Measurements from ENCODE around the gene RNF114.

Gene RNF114

DNA sequence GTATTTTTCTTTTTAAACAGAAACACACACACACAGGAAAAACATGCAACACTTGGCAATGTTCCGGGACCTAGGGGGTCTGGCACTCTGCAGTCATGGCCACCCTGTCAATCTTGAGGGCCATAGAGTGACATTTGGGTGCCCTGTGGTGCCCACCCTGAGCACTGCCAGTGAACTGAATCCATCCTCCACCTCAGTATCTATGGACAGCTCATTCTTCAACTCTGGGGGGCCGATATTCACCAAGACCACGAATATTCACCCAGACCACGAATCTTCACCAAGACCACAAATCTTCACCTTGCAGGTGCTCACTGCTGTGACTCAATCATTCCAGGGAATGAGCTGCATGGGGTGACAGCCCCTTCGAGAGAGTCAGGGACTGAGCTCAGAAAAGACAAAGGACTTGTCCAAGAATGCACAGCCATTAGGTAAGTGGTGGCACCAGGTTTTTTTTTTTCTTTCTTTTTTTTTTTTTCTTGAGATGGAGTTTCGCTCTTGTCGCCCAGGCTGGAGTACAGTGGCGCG lies 65.7 kb downstream of the RNF114 start:
- TF ChIP-seq SIN3A (IDR thresholded peaks at IDR 0.05; ENCODE audit: borderline replicate concordance, insufficient read depth, low read length) = no peak

DNA sequence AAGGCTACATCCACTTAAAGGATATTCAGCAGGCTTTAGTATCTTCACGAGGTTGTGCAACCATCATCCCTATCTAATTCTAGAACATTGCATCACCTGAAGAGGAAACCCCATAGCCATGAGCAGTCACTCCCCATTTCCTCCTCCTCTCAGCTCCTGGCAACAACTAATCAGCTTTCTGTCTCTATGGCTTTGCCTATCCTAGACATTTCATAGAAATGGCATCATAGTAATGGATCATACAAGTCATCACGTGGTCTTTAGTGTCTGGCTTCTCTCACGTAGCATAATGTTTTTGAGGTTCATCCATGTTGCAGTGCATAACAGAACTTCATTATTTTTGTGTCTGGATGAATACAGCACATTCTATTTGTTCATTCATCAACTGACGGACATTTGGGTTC lies 67.1 kb downstream of the RNF114 start:
- TF ChIP-seq FOXP2 (optimal IDR thresholded peaks at IDR 0.05; ENCODE audit: borderline replicate concordance, extremely low read depth, extremely low read length, insufficient read depth) (no peak), POLR2AphosphoS5 (IDR thresholded peaks at IDR 0.05; ENCODE audit: low read depth, low read length) (no peak)
